GM18505 (cell line): ENCODE measurements around the gene CD1B.
"Not testable (repeated sequence)": the region's sequence is repeated elsewhere in the genome, so short reads cannot be mapped to it uniquely, and the experiment has no call there.

Experiments
- ATAC-seq: cut with Tn5 transposase; IDR thresholded peaks from one replicate; pipeline ENCODE4 v1.9.1; 2021; ENCODE audit not compliant: unreplicated experiment
- POLR2A ChIP-seq: IDR thresholded peaks from 4 replicates; pipeline ENCODE4 v1.6.1; 2011; ENCODE audit warnings: borderline replicate concordance; ENCODE audit not compliant: insufficient read depth, insufficient read length; ENCODE audit errors: extremely low read depth

Gene CD1B

DNA sequence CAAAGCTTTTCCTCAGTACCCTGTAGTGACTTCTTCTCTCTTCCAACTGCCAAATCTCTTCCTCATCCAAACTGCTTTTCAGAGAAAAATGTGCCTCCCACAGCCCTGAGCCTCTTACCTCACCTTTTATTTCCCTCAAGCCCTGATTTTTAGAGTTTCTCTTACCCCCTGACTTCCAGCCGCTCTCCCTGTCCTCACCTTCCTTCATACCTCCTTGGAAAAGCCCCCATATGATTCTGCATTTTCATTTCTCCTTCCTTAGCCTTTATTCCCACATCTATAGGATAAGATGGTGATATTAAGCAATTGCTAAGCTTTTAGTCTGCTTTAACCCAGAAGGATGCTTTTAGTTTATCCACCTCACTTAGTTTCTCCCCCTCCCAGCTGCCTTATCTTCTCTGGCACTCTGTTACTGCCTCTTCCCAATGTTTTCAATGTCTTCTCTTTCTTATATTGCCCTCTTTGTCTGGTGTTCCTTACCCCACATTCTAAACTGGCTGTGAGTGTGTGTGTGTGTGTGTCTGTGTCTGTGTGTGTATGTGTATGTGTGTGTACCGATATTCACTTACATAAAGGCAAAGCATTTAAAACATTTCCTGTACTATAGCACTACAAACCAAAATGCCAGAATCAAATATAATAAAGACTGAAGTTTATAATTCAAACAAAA is at the start of gene CD1B:
CD1B (minus strand) TSS at position 51 of the 670 bp plus-strand sequence. CDS start 108 bp downstream, outside the sequence.
- no peak for ATAC-seq
- TF ChIP-seq POLR2A = no peak

DNA sequence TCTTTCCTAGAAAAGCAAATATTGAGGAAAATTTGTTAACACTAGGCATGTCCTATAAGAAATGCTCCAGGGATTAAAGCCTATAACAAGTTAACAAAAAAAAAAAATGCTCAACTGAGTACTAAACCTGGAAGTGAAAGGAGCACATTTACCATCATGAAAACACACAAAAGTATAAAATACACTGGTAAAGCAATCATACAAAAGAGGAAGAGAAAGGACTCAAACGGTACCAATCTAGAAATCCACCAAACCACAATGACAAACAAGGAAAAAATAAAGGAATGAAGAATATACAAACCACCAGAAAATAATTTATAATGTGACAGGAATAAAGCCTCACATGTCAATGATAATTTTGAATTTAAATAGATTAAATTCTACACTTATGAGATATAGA is 43.5 kb upstream of the CD1B start:
- no peak for TF ChIP-seq POLR2A
- ATAC-seq = no peak

DNA sequence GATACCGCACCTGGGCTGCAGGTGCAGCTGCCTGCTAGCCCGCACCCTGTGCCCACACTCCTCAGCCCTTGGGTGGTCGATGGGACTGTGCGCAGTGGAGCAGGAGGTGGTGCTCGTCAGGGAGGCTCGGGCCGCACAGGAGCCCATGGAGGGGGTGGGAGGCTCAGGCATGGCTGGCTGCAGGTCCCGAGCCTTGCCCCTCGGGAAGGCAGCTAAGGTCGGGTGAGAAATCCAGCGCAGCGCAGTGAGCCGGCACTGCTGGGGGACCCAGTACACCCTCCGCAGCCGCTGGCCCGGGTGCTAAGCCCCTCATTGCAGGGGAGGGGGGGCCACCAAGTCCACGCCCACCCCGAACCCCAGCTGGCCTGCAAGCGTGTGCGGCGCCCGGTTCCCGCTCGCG is 42.8 kb upstream of the CD1B start:
- not testable (repeated sequence) for ATAC-seq

DNA sequence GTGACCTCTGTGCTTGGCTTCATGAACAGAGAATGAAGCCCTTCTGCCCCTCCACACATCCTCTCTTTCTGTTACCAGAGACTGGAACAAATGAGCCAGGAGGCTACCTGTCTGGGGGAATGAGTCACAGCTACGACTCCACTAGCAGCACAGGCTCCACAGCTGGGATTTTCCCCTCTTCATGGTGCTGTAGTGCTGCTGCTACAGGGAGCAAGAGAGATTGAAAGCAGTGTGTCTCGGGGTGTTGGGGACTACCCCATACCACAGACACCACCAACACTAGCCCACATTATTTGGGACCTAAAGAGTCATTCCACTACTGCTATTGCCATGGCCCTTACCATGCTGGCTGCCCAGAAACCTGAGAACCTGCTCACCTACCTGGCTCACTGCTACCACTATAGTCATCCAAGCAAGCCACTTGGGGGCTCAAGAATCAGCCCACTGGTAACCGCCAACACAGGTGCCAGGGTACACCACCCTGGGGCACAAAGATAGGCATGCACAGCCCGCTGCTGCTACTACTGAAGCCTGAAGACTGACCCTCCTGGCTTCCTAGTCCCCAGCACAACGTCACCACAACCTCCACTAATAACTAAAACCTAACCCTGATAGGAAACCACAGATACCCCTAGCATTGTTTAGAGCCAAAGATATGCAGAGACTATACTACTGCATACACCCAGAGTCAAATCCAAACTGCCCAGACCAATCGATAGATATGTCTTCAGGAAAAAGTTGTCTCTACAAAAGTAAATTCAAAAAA is 40.0 kb upstream of the CD1B start:
- peak; percentile 88 for ATAC-seq

DNA sequence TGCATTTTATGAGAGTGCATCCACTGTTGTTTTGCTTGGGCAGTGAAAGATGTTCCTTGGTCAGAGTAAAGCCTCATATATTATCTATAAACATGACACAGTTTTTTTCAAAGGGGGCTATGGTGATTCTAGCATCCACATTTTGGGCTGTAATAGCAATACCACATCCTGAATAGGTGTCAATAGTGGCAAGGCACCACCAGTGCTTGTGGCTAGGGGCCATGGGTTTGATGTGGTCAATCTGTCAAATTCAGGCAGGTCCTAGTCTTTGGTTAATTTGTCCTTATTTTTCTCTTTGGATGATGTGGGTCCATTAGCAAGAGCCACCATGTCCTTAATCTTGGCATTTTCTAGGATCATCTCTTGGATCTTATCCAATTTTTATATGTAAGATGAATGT is 35.5 kb upstream of the CD1B start:
- ATAC-seq = no peak
- TF ChIP-seq POLR2A = no peak

More for the DNA sequence above, 40.0 kb upstream of the CD1B start:
- TF ChIP-seq POLR2A = no peak

DNA sequence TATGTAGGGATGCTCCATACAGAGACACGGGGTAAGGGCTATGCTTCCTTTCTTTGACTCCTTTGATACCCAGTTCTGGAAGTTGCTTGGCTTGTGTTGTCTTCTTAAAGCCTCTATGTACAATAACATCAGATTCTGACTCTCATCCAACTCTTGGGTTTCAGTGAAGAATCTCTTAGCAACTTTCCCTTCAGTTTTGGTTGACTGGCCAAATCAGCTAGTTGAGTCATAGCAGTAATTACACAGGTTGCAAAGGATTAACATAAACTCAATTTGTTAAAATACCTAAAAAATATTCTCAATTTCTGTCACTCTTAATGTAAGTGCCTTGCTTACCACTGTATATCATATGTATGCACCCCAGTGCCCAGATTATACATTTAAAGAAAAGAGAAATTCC is 31.6 kb upstream of the CD1B start:
- ATAC-seq = no peak
- TF ChIP-seq POLR2A = no peak

DNA sequence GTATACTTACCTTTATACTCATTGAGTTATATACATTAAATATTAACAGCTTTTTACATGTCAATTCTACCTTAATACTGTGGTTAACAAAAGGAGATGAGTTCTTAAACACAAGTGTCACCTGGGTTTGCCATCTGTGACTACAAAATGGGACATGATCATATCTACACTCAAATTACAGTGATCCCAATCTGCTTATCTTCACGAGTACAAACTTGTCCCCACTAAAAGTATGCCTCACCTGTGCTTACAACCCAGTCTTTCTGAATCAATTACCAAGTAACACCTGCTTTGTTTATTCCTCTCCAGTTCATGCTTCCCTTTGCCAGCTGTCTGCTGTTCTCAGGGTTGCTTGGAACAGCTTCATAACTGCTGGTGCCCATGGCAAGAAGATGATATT is 31.2 kb upstream of the CD1B start:
- ATAC-seq = no peak
- no peak for TF ChIP-seq POLR2A

DNA sequence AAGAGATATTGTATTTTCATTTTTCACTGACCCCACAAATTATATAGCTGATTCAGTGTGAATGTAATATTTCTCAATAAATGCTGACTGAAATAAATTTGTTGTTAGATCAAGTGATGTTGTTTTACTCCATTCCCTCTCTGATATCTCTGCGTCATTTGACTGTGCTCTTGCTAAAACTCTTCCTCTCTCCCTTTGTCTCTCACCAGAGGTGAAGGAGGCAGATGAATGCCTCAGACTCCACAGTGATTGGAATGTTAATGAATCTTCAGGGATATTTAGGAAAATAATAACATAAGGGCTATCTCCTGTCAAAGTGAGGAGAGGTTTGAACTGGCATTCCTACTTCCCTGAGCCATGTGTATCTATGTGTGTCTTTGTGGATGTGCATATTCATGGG is 26.1 kb upstream of the CD1B start:
- ATAC-seq = no peak
- TF ChIP-seq POLR2A = no peak

DNA sequence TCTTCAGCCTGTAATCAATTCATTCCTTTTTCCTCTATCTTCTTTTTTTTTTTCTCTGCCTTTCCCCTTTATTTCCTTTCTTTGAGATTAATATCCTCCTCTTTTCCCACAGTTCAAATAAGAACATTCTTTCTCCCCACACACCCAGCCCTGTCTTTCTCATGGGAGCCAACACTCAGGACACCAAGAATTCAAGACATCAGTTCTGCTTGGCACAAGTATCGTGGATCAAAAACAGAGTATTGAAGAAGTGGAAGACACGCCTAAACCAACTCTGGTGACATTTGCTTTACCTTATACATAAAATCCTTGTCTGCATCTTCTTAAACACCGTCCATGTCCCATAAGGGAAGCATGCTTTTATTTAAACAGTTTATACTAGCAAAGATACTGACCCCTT is 25.3 kb upstream of the CD1B start:
- no peak for TF ChIP-seq POLR2A
- no peak for ATAC-seq

DNA sequence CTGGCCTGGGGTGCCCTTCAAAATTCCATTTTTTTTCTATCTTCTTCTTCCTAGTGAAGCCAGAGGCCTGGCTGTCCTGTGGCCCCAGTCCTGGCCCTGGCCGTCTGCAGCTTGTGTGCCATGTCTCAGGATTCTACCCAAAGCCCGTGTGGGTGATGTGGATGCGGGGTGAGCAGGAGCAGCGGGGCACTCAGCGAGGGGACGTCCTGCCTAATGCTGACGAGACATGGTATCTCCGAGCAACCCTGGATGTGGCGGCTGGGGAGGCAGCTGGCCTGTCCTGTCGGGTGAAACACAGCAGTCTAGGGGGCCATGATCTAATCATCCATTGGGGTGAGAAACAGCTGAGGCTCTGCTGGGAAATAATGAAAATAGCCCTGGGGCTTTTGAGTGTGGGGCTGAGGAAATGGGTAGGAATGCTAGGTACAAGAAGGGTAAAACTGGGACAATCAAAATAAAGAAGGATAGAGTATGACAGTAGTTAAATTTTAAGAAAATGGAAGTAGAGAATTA is 24.5 kb upstream of the CD1B start:
- no peak for ATAC-seq

DNA sequence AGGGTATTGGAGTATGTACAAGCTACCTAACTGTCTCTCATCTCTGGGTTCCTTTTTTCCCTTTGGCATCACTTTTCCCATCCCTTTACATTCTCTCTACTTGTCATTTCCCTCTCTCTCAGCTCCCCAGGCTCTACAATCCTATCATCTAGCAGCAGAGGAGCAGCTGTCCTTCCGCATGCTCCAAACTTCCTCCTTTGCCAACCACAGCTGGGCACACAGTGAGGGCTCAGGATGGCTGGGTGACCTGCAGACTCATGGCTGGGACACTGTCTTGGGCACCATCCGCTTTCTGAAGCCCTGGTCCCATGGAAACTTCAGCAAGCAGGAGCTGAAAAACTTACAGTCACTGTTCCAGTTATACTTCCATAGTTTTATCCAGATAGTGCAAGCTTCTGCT is 22.9 kb upstream of the CD1B start:
- ATAC-seq = no peak
- TF ChIP-seq POLR2A = no peak

More for the DNA sequence above, 24.5 kb upstream of the CD1B start:
- TF ChIP-seq POLR2A = no peak

DNA sequence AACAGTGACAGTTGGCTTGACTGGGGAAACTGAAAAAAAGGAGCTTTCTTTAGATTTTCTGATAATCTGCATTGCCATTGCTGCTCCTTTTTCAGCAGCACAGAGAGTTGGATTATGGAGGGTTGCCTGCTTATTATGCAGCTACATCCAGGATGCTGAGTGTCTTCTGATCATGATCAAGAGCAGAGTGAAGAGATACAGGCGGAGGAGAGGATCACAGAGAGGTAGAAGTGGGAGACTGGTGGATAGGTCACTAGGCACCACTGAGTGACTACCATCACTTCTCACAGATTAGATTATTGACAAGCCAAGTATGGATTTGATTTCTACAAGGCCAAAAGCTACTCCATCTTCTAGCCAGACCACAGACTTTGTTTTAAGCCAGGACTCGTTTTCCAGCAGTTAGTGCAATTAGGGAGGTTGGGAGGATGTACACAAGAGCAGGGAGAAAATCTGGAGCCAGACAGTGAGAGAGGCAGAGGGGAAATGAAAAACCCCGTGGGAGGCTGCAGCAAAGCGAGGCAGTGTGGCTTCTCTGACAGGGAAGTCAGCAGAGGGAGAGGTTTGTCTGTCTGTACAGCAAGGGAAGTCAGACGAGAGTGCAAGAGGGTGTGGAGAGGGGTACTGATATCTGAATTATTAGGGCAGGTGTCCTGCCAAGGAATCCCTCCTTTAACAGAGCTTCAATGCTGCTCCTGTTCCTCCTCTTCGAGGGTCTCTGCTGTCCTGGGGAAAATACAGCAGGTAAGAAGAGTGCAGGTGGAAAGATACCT is 22.2 kb upstream of the CD1B start, which contains the start of gene CD1E:
CD1E (plus strand) TSS at position 592 of the 773 bp plus-strand sequence; CDS start at position 687, 95 bp downstream.
- ATAC-seq = no peak

DNA sequence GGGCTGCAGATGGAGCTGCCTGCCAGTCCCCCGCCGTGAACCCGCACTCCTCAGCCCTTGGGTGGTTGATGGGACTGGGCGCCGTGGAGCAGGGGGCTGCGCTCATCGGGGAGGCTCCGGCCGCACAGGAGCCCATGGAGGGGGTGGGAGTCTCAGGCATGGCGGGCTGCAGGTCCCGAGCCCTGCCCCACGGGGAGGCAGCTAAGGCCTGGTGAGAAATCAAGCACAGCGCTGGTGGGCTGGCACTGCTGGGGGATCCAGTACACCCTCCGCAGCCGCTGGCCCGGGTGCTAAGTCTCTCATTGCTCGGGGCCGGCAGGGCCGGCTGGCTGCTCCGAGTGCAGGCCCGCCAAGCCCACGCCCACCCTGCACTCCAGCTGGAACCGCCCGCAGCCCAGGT is 17.6 kb upstream of the CD1B start:
- not testable (repeated sequence) for ATAC-seq

More for the DNA sequence above, 22.2 kb upstream of the CD1B start, which contains the start of gene CD1E:
- no peak for TF ChIP-seq POLR2A

DNA sequence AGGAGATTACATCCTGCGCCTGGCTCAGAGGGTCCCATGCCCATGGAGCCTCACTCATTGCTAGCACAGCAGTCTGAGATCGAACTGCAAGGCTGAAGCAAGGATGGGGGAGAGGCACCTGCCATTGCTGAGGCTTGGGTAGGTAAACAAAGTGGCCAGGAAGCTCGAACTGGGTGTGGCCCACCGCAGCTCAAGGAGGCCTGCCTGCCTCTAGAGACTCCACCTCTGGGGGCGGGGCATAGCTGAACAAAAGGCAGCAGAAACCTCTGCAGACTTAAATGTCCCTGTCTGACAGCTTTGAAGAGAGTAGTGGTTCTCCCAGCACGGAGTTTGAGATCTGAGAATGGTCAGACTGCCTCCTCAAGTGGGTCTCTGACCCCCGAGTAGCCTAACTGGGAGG is 5.1 kb upstream of the CD1B start:
- ATAC-seq = not testable (repeated sequence)
